H1 (cell line): ENCODE results near the gene LIMK1. TPM values are rescaled to one million over a fixed set of nuclear protein-coding genes. Genes with fewer than 3 reads are reported as not detected.

Experiments used
- CTCF ChIA-PET: fragments of 300-600 bp; sonication (Branson Sonifier 250); formaldehyde crosslinking; loops from one replicate; lab custom pipeline; 2021; ENCODE audit not compliant: partially characterized antibody; lab: Charles Lee
- POLR2A ChIA-PET: fragments of 300-600 bp; sonication (Branson Sonifier 250); formaldehyde crosslinking; loops from one replicate; lab custom pipeline; 2021; ENCODE audit warnings: inconsistent platforms; ENCODE audit not compliant: partially characterized antibody; lab: Charles Lee
- DNase-seq, 2 experiments: peaks; one replicate each; pipeline versions ENCODE4 v3.0.0 to v3.0.0-alpha.2; 2010 to 2022; ENCODE audit warnings: low spot score in 2 of 2, low read depth in 1 of 2, mixed read lengths in 1 of 2
- FAIRE-seq: peaks from 2 replicates; lab custom pipeline; 2011; peaks lifted over from hg19 to GRCh38; lab: Jason Lieb, UNC
- H2AFZ ChIP-seq: 2 replicates; pipeline ENCODE4 v1.8.1; 2012; ENCODE audit warnings: low read length, inconsistent platforms
- H2AK5ac ChIP-seq: 2 replicates; pipeline ENCODE4 v1.6.1; 2013; ENCODE audit warnings: low read depth, low read length
- H2BK120ac ChIP-seq: replicated peaks from 2 replicates; pipeline ENCODE3; 2013; ENCODE audit warnings: low read depth, low read length, inconsistent platforms
- H2BK12ac ChIP-seq: 2 replicates; pipeline ENCODE4 v1.6.1; 2013; ENCODE audit warnings: low read depth, low read length
- H2BK15ac ChIP-seq: 2 replicates; pipeline ENCODE4 v1.6.1; 2013; ENCODE audit warnings: low read length
- H2BK20ac ChIP-seq: 2 replicates; pipeline ENCODE4 v1.6.1; 2013; ENCODE audit warnings: low read length
- H2BK5ac ChIP-seq: 2 replicates; pipeline ENCODE4 v1.6.1; 2013; ENCODE audit warnings: low read depth, low read length
- H3K14ac ChIP-seq: 2 replicates; pipeline ENCODE4 v1.6.1; 2013; ENCODE audit warnings: inconsistent platforms; ENCODE audit not compliant: insufficient read length
- H3K18ac ChIP-seq: 2 replicates; pipeline ENCODE4 v1.6.1; 2013; ENCODE audit warnings: low read length; ENCODE audit errors: extremely low read depth
- H3K23ac ChIP-seq: 2 replicates; pipeline ENCODE4 v1.6.1; 2013; ENCODE audit warnings: inconsistent platforms; ENCODE audit not compliant: insufficient read length
- H3K23me2 ChIP-seq: 2 replicates; pipeline ENCODE4 v1.6.1; 2013; ENCODE audit warnings: low read depth, low read length
- H3K27ac ChIP-seq: 2 replicates; pipeline ENCODE4 v1.6.1; 2011; ENCODE audit warnings: low read depth, low read length, inconsistent platforms
- H3K27me3 ChIP-seq, 4 experiments: replicated peaks in 1 of 4; 1 replicate in 1 of 4; 2 replicates in 3 of 4; pipeline versions ENCODE4 v1.6.1 to v1.8.1; 2011 to 2013; ENCODE audit warnings: low read length in 3 of 4, mild to moderate bottlenecking in 3 of 4, inconsistent platforms in 2 of 4, mixed read lengths in 2 of 4, moderate library complexity in 1 of 4; ENCODE audit not compliant: control insufficient read depth in 3 of 4, insufficient read depth in 3 of 4; ENCODE audit errors: extremely low read depth in 1 of 4
- H3K36me3 ChIP-seq, 4 experiments: 2 replicates each; pipeline versions ENCODE4 v1.6.1 to v1.8.1; 2011 to 2013; ENCODE audit warnings: mild to moderate bottlenecking in 4 of 4, low read length in 3 of 4, moderate library complexity in 2 of 4, control low read depth in 1 of 4, inconsistent platforms in 1 of 4; ENCODE audit not compliant: insufficient read depth in 4 of 4, control insufficient read depth in 2 of 4
- H3K4ac ChIP-seq: replicated peaks from 2 replicates; pipeline ENCODE3; 2013; ENCODE audit warnings: low read length, low read depth, mixed read lengths, inconsistent platforms; ENCODE audit not compliant: insufficient read length
- H3K4me1 ChIP-seq, 4 experiments: replicated peaks in 1 of 4; 1 replicate in 1 of 4; 2 replicates in 3 of 4; pipeline versions ENCODE4 v1.6.1 to v1.8.1; 2011 to 2013; ENCODE audit warnings: low read length in 3 of 4, inconsistent platforms in 2 of 4, mixed read lengths in 1 of 4; ENCODE audit not compliant: insufficient read depth in 4 of 4, control insufficient read depth in 3 of 4
- H3K4me2 ChIP-seq, 2 experiments: 2 replicates each; pipeline versions ENCODE4 v1.6.1 to v1.8.1; 2011 to 2013; ENCODE audit warnings: low read depth in 2 of 2, low read length in 2 of 2, control low read depth in 1 of 2, inconsistent platforms in 1 of 2, mild to moderate bottlenecking in 1 of 2; ENCODE audit not compliant: insufficient read depth in 1 of 2
- H3K4me3 ChIP-seq, 4 experiments: fragments of 200-600, 300-600 bp in 1 of 4; sonication (generic), shearing (Covaris generic), sonication (Bioruptor Twin) in 1 of 4; 2 replicates each; pipeline versions ENCODE4 v1.5.1 to v1.8.1; 2011 to 2016; ENCODE audit warnings: low read length in 4 of 4, low read depth in 3 of 4, control low read depth in 2 of 4, inconsistent platforms in 2 of 4, mild to moderate bottlenecking in 2 of 4, mixed read lengths in 1 of 4, moderate library complexity in 1 of 4; ENCODE audit not compliant: insufficient read depth in 2 of 4; ENCODE audit errors: extremely low read depth in 1 of 4
- H3K56ac ChIP-seq: replicated peaks from 2 replicates; pipeline ENCODE3; 2013; ENCODE audit warnings: low read depth, mild to moderate bottlenecking, mixed read lengths, low read length, inconsistent platforms; ENCODE audit not compliant: insufficient read length
- H3K79me1 ChIP-seq: 2 replicates; pipeline ENCODE4 v1.6.1; 2013; ENCODE audit warnings: low read depth, low read length, control low read depth
- H3K79me2 ChIP-seq, 2 experiments: 2 replicates each; pipeline versions ENCODE4 v1.6.1 to v1.8.1; 2012 to 2013; ENCODE audit warnings: low read length in 2 of 2, mild to moderate bottlenecking in 2 of 2, inconsistent platforms in 1 of 2; ENCODE audit not compliant: insufficient read depth in 2 of 2, control insufficient read depth in 1 of 2
- H3K9ac ChIP-seq, 4 experiments: replicated peaks in 1 of 4; 1 replicate in 1 of 4; 2 replicates in 3 of 4; pipeline versions ENCODE4 v1.6.1 to v1.8.1; 2011 to 2013; ENCODE audit warnings: low read depth in 3 of 4, low read length in 3 of 4, control low read depth in 2 of 4, mild to moderate bottlenecking in 2 of 4, moderate library complexity in 2 of 4, inconsistent platforms in 1 of 4; ENCODE audit errors: extremely low read depth in 1 of 4
- H3K9me3 ChIP-seq, 2 experiments: 2 replicates each; pipeline versions ENCODE4 v1.6.1 to v1.8.1; 2012 to 2013; ENCODE audit warnings: mild to moderate bottlenecking in 2 of 2, moderate library complexity in 2 of 2, control low read depth in 1 of 2, inconsistent platforms in 1 of 2, low read depth in 1 of 2, low read length in 1 of 2, mixed read lengths in 1 of 2; ENCODE audit not compliant: insufficient read depth in 2 of 2
- H4K20me1 ChIP-seq, 2 experiments: replicated peaks in 1 of 2; 2 replicates each; pipeline versions ENCODE3 to v1.8.1; 2011 to 2013; ENCODE audit warnings: inconsistent platforms in 2 of 2, low read length in 2 of 2, mild to moderate bottlenecking in 1 of 2; ENCODE audit not compliant: insufficient read depth in 2 of 2, control insufficient read depth in 1 of 2
- H4K5ac ChIP-seq: 2 replicates; pipeline ENCODE4 v1.6.1; 2013; ENCODE audit warnings: low read length, low read depth, mixed read lengths, inconsistent platforms; ENCODE audit not compliant: insufficient read length
- H4K8ac ChIP-seq: 2 replicates; pipeline ENCODE4 v1.8.0; 2013; ENCODE audit warnings: mild to moderate bottlenecking, moderate library complexity, low read length, inconsistent platforms; ENCODE audit not compliant: insufficient read depth; ENCODE audit errors: extremely low read depth
- H4K91ac ChIP-seq: replicated peaks from 2 replicates; pipeline ENCODE3; 2013; ENCODE audit warnings: low read length, mixed read lengths, inconsistent platforms; ENCODE audit not compliant: insufficient read length
- EZH2 ChIP-seq: fragments of 200-600 bp; sonication (generic); IDR thresholded peaks from 2 replicates; pipeline ENCODE4 v1.7.1; 2012; ENCODE audit warnings: low read depth, mild to moderate bottlenecking, moderate library complexity, low read length, inconsistent platforms; ENCODE audit not compliant: severe bottlenecking
- JUND ChIP-seq: IDR thresholded peaks from 2 replicates; pipeline ENCODE4 v1.6.1; 2011; ENCODE audit warnings: mild to moderate bottlenecking, improper control_type of control experiment, low read length
- KDM1A ChIP-seq: fragments of 200-600, 300-600 bp; sonication (generic); IDR thresholded peaks from 2 replicates; pipeline ENCODE4 v1.7.1; 2016; ENCODE audit warnings: mild to moderate bottlenecking, low read length, borderline replicate concordance
- POLR2AphosphoS5 ChIP-seq: IDR thresholded peaks from 2 replicates; pipeline ENCODE4 v1.6.1; 2011; ENCODE audit warnings: low read depth, low read length
- TAF1 ChIP-seq: IDR thresholded peaks from 2 replicates; pipeline ENCODE4 v1.6.1; 2011; ENCODE audit warnings: mild to moderate bottlenecking, low read depth, low read length
- TBP ChIP-seq: IDR thresholded peaks from 2 replicates; pipeline ENCODE4 v1.6.1; 2011; ENCODE audit warnings: low read depth, low read length, improper control_type of control experiment
- WGBS, 2 experiments: shearing (Covaris generic) in 1 of 2; methylation state at CpG; one replicate each; pipeline versions ENCODE4 v1.1.6 to v1.1.7; 2013 to 2015; ENCODE audit warnings: low lambda C conversion rate in 2 of 2, mixed read lengths in 2 of 2, inconsistent platforms in 1 of 2, low coverage in 1 of 2, missing lambda C conversion rate in 1 of 2; ENCODE audit not compliant: insufficient replicate concordance in 2 of 2, insufficient coverage in 1 of 2, insufficient read length in 1 of 2; ENCODE audit errors: extremely low coverage in 1 of 2, missing lambda C conversion rate in 1 of 2; 5-methylcytosine and 5-hydroxymethylcytosine counted together
- polyA plus RNA-seq, 7 experiments: library from polyadenylated mRNA; depleted of rRNA in 3 of 7; stranded (reverse) in 5 of 7; unstranded in 2 of 7; fragments of >200 nt in 5 of 7; fragments of 200-250 nt in 2 of 7; gene quantifications; 1 replicate in 5 of 7; 2 replicates in 1 of 7; 4 replicates in 1 of 7; pipeline versions ENCODE4 v1.2.1 to v1.2.3, GENCODE V29; 2011 to 2013; ENCODE audit warnings: missing spikeins in 2 of 7, mixed read lengths in 2 of 7
- total RNA-seq: library from RNA; stranded (reverse); fragmentation: NEBNext Ultra II Directional; extraction: Animal tissue kit (Norgen Biotek cat#: 25700); gene quantifications from 2 replicates; pipeline ENCODE4 v1.2.1, GENCODE V29; 2021
- TF ChIP-seq, protein P1 (sequence below): IDR thresholded peaks from 2 replicates; pipeline ENCODE4 v1.6.1; 2012; ENCODE audit warnings: inconsistent platforms
- TF ChIP-seq, protein P2 (sequence below), 3 experiments: IDR thresholded peaks; 1 replicate in 2 of 3; 2 replicates in 1 of 3; pipeline versions ENCODE4 v1.5.1 to v1.6.1; 2011; ENCODE audit warnings: low read length in 3 of 3, mild to moderate bottlenecking in 3 of 3, inconsistent platforms in 2 of 3, low read depth in 1 of 3, moderate library complexity in 1 of 3; ENCODE audit not compliant: insufficient read depth in 1 of 3; ENCODE audit errors: control extremely low read depth in 1 of 3

Gene LIMK1
- total and polyA plus RNA-seq, 2 of the 8 experiments (the other 6 are each of a cell fraction or from before 2014, with no cell fraction given) = 93.5 to 108 TPM

DNA sequence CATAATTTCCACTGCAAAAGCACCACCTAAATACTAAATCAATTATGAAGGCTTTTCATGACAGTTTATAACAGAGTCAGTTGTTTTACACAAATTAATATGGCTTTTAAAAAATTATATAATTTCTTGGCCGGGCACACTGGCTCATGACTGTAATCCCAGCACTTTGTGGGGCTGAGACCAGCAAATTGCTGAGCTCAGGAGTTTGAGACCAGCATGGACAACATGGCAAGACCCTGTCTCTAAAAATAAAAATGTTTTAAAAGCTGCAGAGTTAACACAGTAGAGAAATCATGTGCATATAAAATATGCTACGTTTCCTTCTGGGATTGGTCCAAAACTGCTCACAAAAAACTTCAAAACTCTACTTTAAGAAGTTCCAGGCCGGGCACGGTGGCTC, 46.9 kb downstream of the LIMK1 start:
- no peak overlapping the region for H4K8ac ChIP-seq
- no peak overlapping the region for H2BK12ac ChIP-seq
- H3K56ac ChIP-seq = no peak overlapping the region
- H4K91ac ChIP-seq = no peak overlapping the region
- H3K79me1 ChIP-seq = no peaks in the 10 kb centered on the region
- H4K5ac ChIP-seq = no peak overlapping the region
- no peak overlapping the region for H3K18ac ChIP-seq
- no peak overlapping the region for H2BK20ac ChIP-seq
- no peaks in the 10 kb centered on the region for H3K9me3 ChIP-seq
- no peak overlapping the region for H3K14ac ChIP-seq
- H2BK120ac ChIP-seq = no peak overlapping the region
- H3K4me3 ChIP-seq = no peak overlapping the region
- POLR2A ChIA-PET = interaction anchor here (1.0 to 1.1 kb wide), 2 partner anchors 9 to 10 kb away, joined by 3 to 4 read pairs; no protein-coding TSS in a partner anchor
- H3K36me3 ChIP-seq = no peaks in the 10 kb centered on the region
- CTCF ChIA-PET = interaction anchor here (0.8 to 2.4 kb wide), 7 partner anchors 9 to 53 kb away, joined by 3 to 10 read pairs (median 4); no protein-coding TSS in a partner anchor
- no peaks in the 10 kb centered on the region for H3K79me2 ChIP-seq
- H3K4me1 ChIP-seq = peaks cover 0 to 3% (median 0%) of the 10 kb centered on the region in 4 experiments; a peak in 1 of 7 replicates
- no peak for FAIRE-seq
- no peaks in the 10 kb centered on the region for H3K27me3 ChIP-seq
- H3K4ac ChIP-seq = no peak overlapping the region
- no peak overlapping the region for H2AK5ac ChIP-seq
- H3K23me2 ChIP-seq = no peaks in the 10 kb centered on the region; the same call in 1 of the 2 replicates
- H3K23ac ChIP-seq = no peak overlapping the region
- H3K27ac ChIP-seq = no peak overlapping the region
- H2BK15ac ChIP-seq = no peak overlapping the region
- no peak for DNase-seq
- no peak overlapping the region for H2AFZ ChIP-seq
- H4K20me1 ChIP-seq = no peaks in the 10 kb centered on the region
- no peak overlapping the region for H3K4me2 ChIP-seq
- TF ChIP-seq KDM1A (no peak), JUND (no peak), TAF1 (no peak), POLR2AphosphoS5 (no peak), EZH2 (no peak), TBP (no peak)
- TF ChIP-seq, protein P1, sequence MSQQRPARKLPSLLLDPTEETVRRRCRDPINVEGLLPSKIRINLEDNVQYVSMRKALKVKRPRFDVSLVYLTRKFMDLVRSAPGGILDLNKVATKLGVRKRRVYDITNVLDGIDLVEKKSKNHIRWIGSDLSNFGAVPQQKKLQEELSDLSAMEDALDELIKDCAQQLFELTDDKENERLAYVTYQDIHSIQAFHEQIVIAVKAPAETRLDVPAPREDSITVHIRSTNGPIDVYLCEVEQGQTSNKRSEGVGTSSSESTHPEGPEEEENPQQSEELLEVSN = no peak
- TF ChIP-seq, protein P2, sequence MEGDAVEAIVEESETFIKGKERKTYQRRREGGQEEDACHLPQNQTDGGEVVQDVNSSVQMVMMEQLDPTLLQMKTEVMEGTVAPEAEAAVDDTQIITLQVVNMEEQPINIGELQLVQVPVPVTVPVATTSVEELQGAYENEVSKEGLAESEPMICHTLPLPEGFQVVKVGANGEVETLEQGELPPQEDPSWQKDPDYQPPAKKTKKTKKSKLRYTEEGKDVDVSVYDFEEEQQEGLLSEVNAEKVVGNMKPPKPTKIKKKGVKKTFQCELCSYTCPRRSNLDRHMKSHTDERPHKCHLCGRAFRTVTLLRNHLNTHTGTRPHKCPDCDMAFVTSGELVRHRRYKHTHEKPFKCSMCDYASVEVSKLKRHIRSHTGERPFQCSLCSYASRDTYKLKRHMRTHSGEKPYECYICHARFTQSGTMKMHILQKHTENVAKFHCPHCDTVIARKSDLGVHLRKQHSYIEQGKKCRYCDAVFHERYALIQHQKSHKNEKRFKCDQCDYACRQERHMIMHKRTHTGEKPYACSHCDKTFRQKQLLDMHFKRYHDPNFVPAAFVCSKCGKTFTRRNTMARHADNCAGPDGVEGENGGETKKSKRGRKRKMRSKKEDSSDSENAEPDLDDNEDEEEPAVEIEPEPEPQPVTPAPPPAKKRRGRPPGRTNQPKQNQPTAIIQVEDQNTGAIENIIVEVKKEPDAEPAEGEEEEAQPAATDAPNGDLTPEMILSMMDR (IDR thresholded peaks at IDR 0.05; ENCODE audit: control extremely low read depth in 1 of 3, insufficient read depth in 1 of 3, low read depth in 1 of 3, low read length in 3 of 3) = no peak
- WGBS, 2 experiments = 87% methylated on average over 4 of the region's 4 CpGs; no CpG with 5 or more reads in 1 of the 2 experiments
- no peak overlapping the region for H2BK5ac ChIP-seq
- H3K9ac ChIP-seq = no peak overlapping the region
